Large intestine (tissue), 12 donors: ENCODE data around the gene GINS3. TPM values are rescaled to one million over a fixed set of nuclear protein-coding genes. Genes with fewer than 3 reads are reported as not detected.
A peak's percentile ranks its signal among the peaks of the same experiment; 100 is the strongest.

ENCODE experiments used
- DNase-seq, 2 donors: peaks; one replicate each; pipeline versions ENCODE4 v3.0.0 to v3.0.0-alpha.2; 2013
- H3K27ac ChIP-seq: one replicate; pipeline ENCODE4 v1.5.1; 2013; ENCODE audit warnings: low read length
- H3K27me3 ChIP-seq: 2 replicates; pipeline ENCODE4 v1.6.1; 2013; ENCODE audit warnings: low read length; ENCODE audit not compliant: control insufficient read depth, insufficient read depth
- H3K36me3 ChIP-seq: 2 replicates; pipeline ENCODE4 v1.6.1; 2013; ENCODE audit warnings: low read length; ENCODE audit not compliant: control insufficient read depth, insufficient read depth
- H3K4me1 ChIP-seq: one replicate; pipeline ENCODE4 v1.6.1; 2013; ENCODE audit warnings: low read length; ENCODE audit not compliant: control insufficient read depth, insufficient read depth
- H3K4me3 ChIP-seq: one replicate; pipeline ENCODE4 v1.5.1; 2013; ENCODE audit warnings: low read length
- H3K9me3 ChIP-seq: one replicate; pipeline ENCODE4 v1.6.1; 2013; ENCODE audit warnings: mild to moderate bottlenecking, low read depth, low read length, moderate library complexity; ENCODE audit not compliant: control insufficient read depth
- WGBS: methylation state at CpG from one replicate; pipeline ENCODE4 v1.1.5; 2013; ENCODE audit warnings: low lambda C conversion rate; ENCODE audit not compliant: insufficient coverage; 5-methylcytosine and 5-hydroxymethylcytosine counted together
- long read RNA-seq, 11 donors: transcript quantifications; one replicate each; lab custom pipeline, GENCODE V29; 2026
- polyA plus RNA-seq: library from polyadenylated mRNA; unstranded; fragments of 120-200 nt; gene quantifications from one replicate; pipeline ENCODE4 v1.2.1, GENCODE V29; 2013

Gene GINS3
- 7.6 TPM for polyA plus RNA-seq
- long read RNA-seq, donor 1, partial matches to known transcripts, result 0 of 5 reads
- long read RNA-seq, donor 1, other reads (novel, unspliced or antisense), result 0 of 5 reads
- long read RNA-seq, donor 2, partial matches to known transcripts, result 0 of 6 reads
- long read RNA-seq, donor 2, other reads (novel, unspliced or antisense), result 0 of 6 reads
- long read RNA-seq, donor 3, result 0 reads
- long read RNA-seq, donor 4, result 0 reads
- long read RNA-seq, donor 5, partial matches to known transcripts, result 0 of 5 reads
- long read RNA-seq, donor 5, other reads (novel, unspliced or antisense), result 0 of 5 reads
- long read RNA-seq, donor 6, transcript GINS3-206 (1 exons, 3,202 nt), result major isoform, 5 of 124 reads
- long read RNA-seq, donor 6, partial matches to known transcripts, result 59 of 124 reads
- long read RNA-seq, donor 6, other reads (novel, unspliced or antisense), result 57 of 124 reads
- long read RNA-seq, donor 7, partial matches to known transcripts, result 0 of 3 reads
- long read RNA-seq, donor 7, other reads (novel, unspliced or antisense), result 0 of 3 reads
- long read RNA-seq, donor 8, transcript GINS3-206 (1 exons, 3,202 nt), result major isoform, 5 of 164 reads
- long read RNA-seq, donor 8, partial matches to known transcripts, result 158 of 164 reads
- long read RNA-seq, donor 8, other reads (novel, unspliced or antisense), result 0 of 164 reads
- long read RNA-seq, donor 9, partial matches to known transcripts, result 0 of 5 reads
- long read RNA-seq, donor 9, other reads (novel, unspliced or antisense), result 0 of 5 reads
- long read RNA-seq, donor 10, partial matches to known transcripts, result 0 of 4 reads
- long read RNA-seq, donor 10, other reads (novel, unspliced or antisense), result 0 of 4 reads
- long read RNA-seq, donor 11, transcript GINS3-206 (1 exons, 3,202 nt), result major isoform, 6 of 12 reads
- long read RNA-seq, donor 11, partial matches to known transcripts, result 0 of 12 reads
- long read RNA-seq, donor 11, other reads (novel, unspliced or antisense), result 0 of 12 reads

DNA sequence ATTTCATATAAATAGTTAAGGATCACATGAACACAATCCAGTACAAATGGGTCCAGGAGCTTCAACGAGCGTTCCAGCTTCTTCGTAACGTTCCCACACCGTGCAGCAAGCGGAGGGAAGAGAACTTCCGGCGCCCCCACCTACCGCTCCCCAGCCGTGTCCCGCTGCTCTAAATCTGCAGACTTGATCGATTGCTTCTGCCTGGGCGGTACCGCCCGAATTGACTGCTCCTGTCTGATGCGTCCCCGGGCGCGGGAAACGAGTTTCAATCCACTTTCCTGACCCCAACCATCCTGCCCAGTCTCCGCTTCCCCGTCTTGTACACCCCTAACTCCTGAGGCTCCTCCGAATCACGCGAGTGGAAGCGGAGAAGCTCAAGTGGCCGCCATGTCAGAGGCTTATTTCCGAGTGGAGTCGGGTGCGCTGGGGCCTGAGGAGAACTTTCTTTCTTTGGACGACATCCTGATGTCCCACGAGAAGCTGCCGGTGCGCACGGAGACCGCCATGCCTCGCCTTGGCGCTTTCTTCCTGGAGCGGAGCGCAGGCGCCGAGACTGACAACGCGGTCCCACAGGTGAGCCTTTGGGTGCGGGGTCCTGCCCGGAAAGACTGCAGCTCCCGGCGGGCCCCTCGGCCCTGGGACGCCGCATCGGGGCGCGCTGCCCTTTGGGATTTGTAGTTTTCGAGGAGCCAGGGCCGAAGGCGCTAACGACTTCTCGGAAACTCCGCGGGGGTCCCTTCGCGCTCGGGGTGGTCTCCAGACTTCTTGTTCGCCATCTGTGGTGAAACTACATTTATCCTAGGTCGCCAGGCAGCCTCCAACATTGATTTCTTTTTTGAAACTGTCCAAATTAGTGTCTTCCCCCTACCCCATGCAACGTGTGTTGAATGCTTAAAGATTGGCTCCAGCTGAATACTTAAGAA lies at the start of gene GINS3:
GINS3 (plus strand) TSS at position 257 of the 923 bp plus-strand sequence; CDS start at position 388, 131 bp downstream.
- Histone ChIP-seq H3K4me1 (peaks cover 4% of the 10 kb centered on the region), H3K9me3 (peaks cover 2% of the 10 kb centered on the region), H3K27ac (peak within 1 kb of the TSS; percentile 74), H3K36me3 (no peaks in the 10 kb centered on the region), H3K27me3 (peaks cover 14% of the 10 kb centered on the region), H3K4me3 (peak within 1 kb of the TSS; percentile 100)
- no CpG with 5 or more reads among the region's 67 CpGs for WGBS
- peak; percentile 70 to 92 for DNase-seq

DNA sequence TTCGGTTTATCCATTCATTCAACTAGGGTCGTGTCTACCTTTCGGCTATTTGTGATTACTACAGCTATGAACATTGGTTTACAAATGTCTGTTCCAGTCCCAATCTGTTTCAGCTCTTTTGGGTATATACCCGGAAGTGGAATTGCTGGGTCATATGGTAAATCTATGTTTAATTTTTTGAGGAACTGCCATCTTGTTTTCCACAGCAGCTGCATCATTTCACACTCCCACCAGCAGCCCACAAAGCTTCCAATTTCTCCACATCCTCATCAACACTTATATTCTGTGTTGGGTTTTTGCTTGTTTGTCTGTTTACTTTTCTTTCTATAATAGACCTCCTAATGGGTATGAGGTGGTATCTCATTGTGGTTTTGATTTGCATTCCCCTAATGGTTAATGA lies 48.7 kb upstream of the GINS3 start:
- no peak for DNase-seq
- H3K4me3 ChIP-seq, result no peak overlapping the region
- WGBS, result 83% methylated on average over 1 of the region's 4 CpGs

DNA sequence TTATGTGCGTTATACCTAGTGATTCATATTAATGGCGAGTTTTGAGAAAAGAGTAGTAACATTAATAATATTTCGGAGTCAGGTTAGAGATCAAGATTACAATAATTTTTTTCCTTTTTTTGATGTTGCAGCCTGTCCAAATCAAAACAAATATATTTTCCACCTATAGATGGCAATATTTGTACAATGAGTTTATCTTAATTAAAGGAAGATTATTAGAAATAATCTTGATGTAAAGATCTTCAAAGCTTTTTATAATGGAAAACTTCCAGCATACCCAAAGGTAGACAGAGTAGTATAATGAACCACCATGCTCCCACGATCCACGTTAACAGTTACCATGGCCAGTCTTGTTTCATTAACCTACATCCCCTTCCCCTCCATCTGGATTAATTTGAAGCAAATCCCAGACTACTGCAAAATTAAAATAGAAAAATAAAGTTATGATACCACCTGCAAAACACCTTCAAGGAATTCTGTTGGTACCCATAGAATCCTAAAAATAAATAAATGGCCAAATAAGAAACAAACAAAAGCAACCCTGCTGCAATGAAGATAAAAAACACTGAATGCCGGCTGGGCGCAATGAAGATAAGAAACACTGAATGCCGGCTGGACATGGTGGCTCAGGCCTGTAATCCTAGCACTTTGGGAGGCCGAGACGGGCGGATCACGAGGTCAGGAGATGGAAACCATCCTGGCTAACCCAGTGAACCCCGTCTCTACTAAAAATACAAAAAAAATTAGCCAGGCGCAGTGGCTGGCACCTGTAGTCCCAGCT lies 46.5 kb upstream of the GINS3 start:
- no peak for DNase-seq
- 100% methylated on average over 3 of the region's 14 CpGs for WGBS

More for the DNA sequence above, 48.7 kb upstream of the GINS3 start:
- Histone ChIP-seq H3K36me3 (no peaks in the 10 kb centered on the region), H3K27me3 (peaks cover 3% of the 10 kb centered on the region), H3K27ac (no peak overlapping the region), H3K4me1 (no peaks in the 10 kb centered on the region), H3K9me3 (no peaks in the 10 kb centered on the region)

DNA sequence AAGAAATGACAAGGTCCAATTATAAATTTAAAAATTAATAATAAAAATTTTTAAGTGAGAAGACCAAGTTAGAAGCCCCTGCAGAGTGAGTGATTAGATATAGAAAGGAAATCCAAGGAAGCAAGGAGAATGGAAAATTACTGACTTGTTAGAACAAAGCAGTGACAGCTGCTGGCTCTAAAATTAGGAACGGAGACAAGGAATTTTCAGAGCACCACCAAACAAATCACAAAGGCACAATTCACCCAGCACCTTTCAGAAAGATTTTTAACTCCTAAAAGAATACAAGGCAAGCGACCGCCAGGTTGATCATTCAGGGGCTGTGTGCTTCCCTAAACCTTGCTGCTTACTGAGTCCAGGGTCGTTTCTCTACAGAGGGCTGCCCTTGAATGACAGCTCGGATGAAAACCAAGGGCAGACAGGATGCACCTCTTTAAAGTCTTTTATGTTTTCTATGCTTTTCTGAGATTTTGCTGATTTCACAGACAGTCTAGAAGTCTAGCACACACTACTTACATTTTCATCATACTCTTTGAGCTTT lies 45.4 kb upstream of the GINS3 start:
- no peak overlapping the region for H3K27ac ChIP-seq
- no peaks in the 10 kb centered on the region for H3K4me1 ChIP-seq
- H3K27me3 ChIP-seq, result peaks cover 11% of the 10 kb centered on the region
- no peak for DNase-seq
- H3K4me3 ChIP-seq, result no peak overlapping the region
- no peaks in the 10 kb centered on the region for H3K36me3 ChIP-seq
- 53% methylated on average over 2 of the region's 5 CpGs for whole genome bisulfite sequencing
- H3K9me3 ChIP-seq, result no peaks in the 10 kb centered on the region

More for the DNA sequence above, 46.5 kb upstream of the GINS3 start:
- no peaks in the 10 kb centered on the region for H3K36me3 ChIP-seq
- no peak overlapping the region for H3K27ac ChIP-seq
- no peak overlapping the region for H3K4me3 ChIP-seq
- H3K9me3 ChIP-seq, result no peaks in the 10 kb centered on the region
- peaks cover 9% of the 10 kb centered on the region for H3K27me3 ChIP-seq
- no peaks in the 10 kb centered on the region for H3K4me1 ChIP-seq

DNA sequence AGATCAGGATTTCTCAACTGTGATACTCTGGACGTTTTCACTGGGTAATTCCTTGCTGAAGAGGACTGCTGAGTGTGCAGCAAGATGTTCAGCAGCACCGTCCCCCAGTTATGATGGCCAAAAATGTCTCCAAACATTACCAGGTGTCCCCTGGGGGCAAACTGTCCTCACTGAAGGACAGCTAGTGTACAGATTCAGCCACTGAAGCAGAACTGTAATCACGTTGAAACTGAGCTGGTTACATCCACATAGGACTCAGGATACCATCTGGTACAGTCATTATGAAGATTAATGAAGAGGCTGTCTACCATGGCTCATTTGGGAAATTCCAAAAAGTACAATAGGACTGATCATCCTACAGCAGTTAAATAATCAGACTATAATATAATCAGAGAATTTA lies 43.3 kb upstream of the GINS3 start:
- no peaks in the 10 kb centered on the region for H3K36me3 ChIP-seq
- H3K9me3 ChIP-seq, result no peaks in the 10 kb centered on the region
- WGBS, result 50% methylated on average over 1 of the region's 3 CpGs
- peaks cover 11% of the 10 kb centered on the region for H3K27me3 ChIP-seq
- no peak for DNase-seq
- H3K4me3 ChIP-seq, result no peak overlapping the region
- H3K27ac ChIP-seq, result no peak overlapping the region
- H3K4me1 ChIP-seq, result no peaks in the 10 kb centered on the region

DNA sequence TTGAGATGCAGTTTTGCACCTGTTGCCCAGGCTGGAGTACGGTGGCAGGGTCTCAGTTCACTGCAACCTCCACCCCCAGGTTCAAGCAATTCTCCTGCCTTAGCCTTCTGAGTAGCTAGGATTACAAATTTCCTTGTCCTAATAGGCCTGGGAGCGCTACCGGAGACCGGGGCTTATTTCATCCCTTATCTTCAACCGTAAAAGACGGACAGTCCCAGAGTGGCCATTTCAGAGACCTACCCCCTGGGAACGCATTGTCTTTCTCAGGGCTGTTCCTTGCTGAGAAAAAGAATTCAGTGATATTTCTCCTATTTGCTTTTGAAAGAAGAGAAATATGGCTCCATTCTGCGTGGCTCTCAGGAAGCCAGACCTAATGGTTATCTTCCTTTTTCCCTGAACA lies 39.6 kb upstream of the GINS3 start:
- Histone ChIP-seq H3K27ac (no peak overlapping the region), H3K4me3 (no peak overlapping the region), H3K36me3 (no peaks in the 10 kb centered on the region), H3K27me3 (peaks cover 8% of the 10 kb centered on the region), H3K4me1 (no peaks in the 10 kb centered on the region), H3K9me3 (no peaks in the 10 kb centered on the region)
- WGBS, result 93% methylated on average over 3 of the region's 8 CpGs
- DNase-seq, result no peak

DNA sequence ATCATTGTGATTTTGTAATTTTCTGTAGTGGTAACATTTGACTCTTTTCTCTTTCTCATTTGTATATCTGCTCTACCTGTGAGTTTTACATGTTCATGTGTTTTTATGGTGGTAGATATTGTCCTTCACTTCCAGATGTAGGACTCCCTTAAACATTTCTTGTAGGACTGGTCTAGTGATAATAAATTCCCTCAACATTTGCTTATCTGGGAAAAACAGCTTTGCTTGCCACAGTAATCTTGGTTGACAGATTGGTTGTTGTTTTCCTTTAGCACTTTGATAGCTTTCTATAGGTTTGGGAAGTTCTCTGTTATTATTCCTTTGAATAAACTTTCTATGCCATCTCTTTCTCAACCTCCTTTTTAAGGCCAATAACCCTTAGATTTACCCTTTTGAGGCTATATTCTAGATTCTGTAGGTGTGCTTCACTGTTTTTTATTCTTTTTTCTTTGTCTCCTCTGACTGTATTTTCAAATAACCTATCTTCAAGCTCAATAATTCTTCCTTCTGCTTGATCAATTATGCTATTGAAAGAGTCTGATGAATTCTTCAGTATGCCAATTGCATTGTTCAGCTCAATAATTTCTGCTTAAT lies 32.1 kb upstream of the GINS3 start:
- Histone ChIP-seq H3K27ac (no peak overlapping the region), H3K4me3 (no peak overlapping the region), H3K9me3 (no peaks in the 10 kb centered on the region), H3K27me3 (no peaks in the 10 kb centered on the region), H3K4me1 (no peaks in the 10 kb centered on the region), H3K36me3 (no peaks in the 10 kb centered on the region)
- no peak for DNase-seq

DNA sequence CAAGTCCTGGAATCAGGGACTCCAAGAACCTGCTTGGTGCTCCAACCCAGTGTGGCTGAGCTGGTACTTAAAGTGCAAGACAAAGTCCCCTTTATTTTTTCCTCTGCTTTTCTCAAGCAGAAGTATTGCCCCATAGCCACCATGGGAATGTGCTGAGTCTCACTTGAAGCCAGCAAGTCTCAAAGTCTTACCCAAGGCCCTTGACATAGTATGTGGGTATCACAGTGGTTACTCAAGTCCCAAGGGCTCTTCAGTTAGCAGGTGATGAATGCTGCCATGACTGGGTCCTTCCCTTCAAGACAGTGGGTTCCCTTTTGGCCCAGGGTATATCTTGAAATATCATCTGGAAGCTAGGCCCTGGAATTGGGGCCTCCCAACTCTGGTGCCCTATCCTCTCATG lies 30.5 kb upstream of the GINS3 start:
- Histone ChIP-seq H3K4me3 (no peak overlapping the region), H3K36me3 (no peaks in the 10 kb centered on the region), H3K27ac (no peak overlapping the region), H3K9me3 (no peaks in the 10 kb centered on the region), H3K4me1 (no peaks in the 10 kb centered on the region), H3K27me3 (no peaks in the 10 kb centered on the region)
- no peak for DNase-seq

DNA sequence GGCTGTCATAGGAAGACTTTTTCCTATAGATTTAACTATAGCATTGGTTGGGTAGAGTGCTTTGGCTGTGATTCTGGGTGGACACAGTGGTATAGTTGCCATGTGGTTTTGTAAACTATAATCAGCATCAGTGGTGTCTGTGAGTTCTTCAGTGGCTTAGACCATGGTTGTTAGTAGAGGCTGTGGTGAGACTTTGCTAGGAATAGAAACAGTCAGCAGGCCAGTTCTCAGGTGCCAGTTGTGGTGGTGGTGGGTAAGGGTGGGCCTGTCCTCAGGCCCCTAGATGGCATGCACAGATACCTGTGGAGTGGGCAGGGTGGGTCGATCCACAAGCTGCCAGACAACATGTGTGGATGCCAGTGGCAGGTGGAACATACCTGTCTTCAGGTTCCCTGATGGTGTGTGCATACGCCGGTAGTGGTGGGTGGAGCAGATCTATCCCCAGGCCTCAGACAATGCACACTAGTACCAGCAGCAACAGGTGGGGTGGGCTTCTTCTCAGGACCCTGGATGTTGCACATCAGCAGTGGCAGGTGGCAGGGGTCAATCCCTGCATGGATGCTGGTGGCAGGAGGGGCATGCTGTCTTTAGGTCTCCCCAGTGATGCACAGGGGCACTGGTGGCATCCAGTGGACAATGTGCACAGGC lies 28.4 kb upstream of the GINS3 start:
- DNase-seq, result no peak
- Histone ChIP-seq H3K4me1 (no peaks in the 10 kb centered on the region), H3K36me3 (no peaks in the 10 kb centered on the region), H3K9me3 (no peaks in the 10 kb centered on the region), H3K27me3 (peaks cover 2% of the 10 kb centered on the region), H3K27ac (no peak overlapping the region), H3K4me3 (no peak overlapping the region)
- no CpG with 5 or more reads among the region's 3 CpGs for WGBS
